Neural crest cell (in vitro differentiated cells): ENCODE results near the gene TRPM4. TPM values are rescaled to one million over a fixed set of nuclear protein-coding genes. Genes with fewer than 3 reads are reported as not detected.

Experiments
- DNase-seq: peaks from one replicate; pipeline ENCODE4 v3.0.0; 2021; ENCODE audit warnings: low read depth, mixed read lengths, low spot score
- H3K27ac Mint-ChIP-seq: one replicate; pipeline ENCODE4 v1.8.0; 2021; ENCODE audit warnings: mild to moderate bottlenecking, mixed read lengths; ENCODE audit not compliant: unreplicated experiment
- H3K27me3 Mint-ChIP-seq: 2 replicates; pipeline ENCODE4 v1.8.0; 2021; ENCODE audit warnings: low read depth, mild to moderate bottlenecking, mixed read lengths
- H3K36me3 Mint-ChIP-seq: 2 replicates; pipeline ENCODE4 v1.8.0; 2021; ENCODE audit warnings: low read depth, mild to moderate bottlenecking, mixed read lengths
- H3K4me1 Mint-ChIP-seq: 2 replicates; pipeline ENCODE4 v1.8.0; 2021; ENCODE audit warnings: mixed read lengths
- H3K4me3 Mint-ChIP-seq: one replicate; pipeline ENCODE4 v1.8.0; 2021; ENCODE audit warnings: mild to moderate bottlenecking, mixed read lengths
- H3K9me3 Mint-ChIP-seq: 2 replicates; pipeline ENCODE4 v1.8.0; 2021; ENCODE audit warnings: mixed read lengths
- CTCF ChIP-seq: fragments of 200-600 bp; sonication (generic); conservative IDR thresholded peaks from 2 replicates; pipeline ENCODE4 v1.5.0; 2021; ENCODE audit warnings: antibody characterized with exemption, mild to moderate bottlenecking
- total RNA-seq: library from RNA; stranded (reverse); gene quantifications from 2 replicates; pipeline ENCODE4 v1.2.1, GENCODE V29; 2021

Gene TRPM4
- total RNA-seq, 1 donor from 2014 or later: 8.1 TPM

DNA sequence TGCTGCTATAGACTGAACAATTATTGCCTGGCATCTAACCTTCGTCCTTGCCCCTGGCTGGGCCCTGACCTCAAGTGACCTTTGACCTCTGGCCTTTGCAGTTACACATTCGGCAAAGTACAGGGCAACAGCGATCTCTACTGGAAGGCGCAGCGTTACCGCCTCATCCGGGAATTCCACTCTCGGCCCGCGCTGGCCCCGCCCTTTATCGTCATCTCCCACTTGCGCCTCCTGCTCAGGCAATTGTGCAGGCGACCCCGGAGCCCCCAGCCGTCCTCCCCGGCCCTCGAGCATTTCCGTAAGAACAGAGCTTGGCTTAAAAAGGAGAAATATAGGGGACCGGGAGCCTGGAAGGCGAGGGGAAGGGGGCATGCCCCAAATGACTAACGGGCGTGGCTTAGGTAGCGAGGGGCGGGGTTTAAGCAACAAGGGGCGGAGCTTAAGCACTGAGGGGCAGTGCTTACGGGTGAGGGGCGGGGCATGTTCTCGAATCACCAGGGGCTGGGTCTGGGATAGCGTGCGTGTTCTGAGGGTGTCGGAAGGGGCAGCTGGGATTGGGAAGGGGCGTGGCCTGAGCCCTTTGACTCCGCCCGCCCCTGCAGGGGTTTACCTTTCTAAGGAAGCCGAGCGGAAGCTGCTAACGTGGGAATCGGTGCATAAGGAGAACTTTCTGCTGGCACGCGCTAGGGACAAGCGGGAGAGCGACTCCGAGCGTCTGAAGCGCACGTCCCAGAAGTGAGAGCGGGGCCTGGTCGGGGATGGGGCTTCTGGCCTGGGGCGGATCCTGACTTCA lies 52.7 kb downstream of the TRPM4 start:
- Mint-ChIP-seq H3K36me3 (no peaks in the 10 kb centered on the region), H3K9me3 (no peaks in the 10 kb centered on the region), H3K27me3 (no peaks in the 10 kb centered on the region), H3K27ac (no peak overlapping the region), H3K4me1 (peaks cover 9% of the 10 kb centered on the region), H3K4me3 (no peak overlapping the region)
- TF ChIP-seq CTCF: no peak
- DNase-seq: no peak

DNA sequence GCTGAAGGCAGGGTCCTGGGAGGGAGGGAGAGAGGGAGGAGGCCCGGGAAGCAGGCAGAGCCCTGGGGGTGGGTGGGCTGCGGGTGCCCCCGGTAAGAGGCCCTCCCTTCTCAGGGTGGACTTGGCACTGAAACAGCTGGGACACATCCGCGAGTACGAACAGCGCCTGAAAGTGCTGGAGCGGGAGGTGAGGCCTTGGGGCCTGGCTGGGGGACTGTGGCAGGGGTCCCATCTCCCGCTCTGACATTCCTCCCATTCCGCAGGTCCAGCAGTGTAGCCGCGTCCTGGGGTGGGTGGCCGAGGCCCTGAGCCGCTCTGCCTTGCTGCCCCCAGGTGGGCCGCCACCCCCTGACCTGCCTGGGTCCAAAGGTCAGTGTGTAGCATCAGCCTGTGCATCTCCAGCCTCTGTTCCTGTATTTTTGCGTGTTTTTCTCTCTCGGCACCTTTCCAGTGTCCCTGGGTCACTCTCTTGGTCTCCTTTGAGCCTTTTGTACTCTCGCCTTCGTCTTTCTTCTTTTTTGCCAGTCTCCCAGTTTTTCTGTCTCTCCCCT lies 53.4 kb downstream of the TRPM4 start:
- Mint-ChIP-seq H3K4me3 (no peak overlapping the region), H3K27me3 (no peaks in the 10 kb centered on the region), H3K27ac (no peak overlapping the region), H3K36me3 (no peaks in the 10 kb centered on the region), H3K4me1 (peaks cover 9% of the 10 kb centered on the region), H3K9me3 (no peaks in the 10 kb centered on the region)
- no peak for TF ChIP-seq CTCF
- no peak for DNase-seq

DNA sequence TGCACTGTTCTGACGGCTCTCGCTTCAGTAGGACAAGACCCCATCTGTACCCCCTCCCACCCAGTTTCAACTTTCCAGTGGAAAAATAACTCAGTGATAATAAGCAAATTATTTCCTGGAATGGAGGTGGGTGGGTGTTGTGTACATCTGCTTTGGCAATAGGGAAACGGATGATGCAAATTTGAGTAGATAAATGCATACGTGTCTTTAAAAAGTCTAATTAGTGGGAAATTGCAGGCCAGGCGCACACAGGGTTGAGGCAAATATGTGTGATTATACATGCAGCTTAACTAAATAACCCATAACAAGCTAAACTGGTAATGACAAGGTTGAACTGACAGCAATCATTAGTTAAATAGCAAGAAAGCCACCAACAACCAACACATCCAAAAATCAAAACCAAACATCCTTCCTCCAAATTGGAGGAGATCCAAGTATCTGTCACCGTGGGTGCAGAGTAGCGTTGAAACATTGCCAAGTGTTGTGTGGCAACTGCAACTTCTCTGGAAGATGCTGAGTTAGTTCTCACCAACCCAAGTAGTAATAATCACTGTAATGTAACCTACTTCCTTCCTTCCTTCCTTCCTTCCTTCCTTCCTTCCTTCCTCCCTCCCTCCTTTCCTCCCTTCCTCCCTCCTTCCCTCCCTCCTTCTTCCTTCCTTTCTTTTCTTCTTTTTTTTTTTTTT lies 54.6 kb downstream of the TRPM4 start:
- H3K36me3 Mint-ChIP-seq: no peaks in the 10 kb centered on the region
- no peak for TF ChIP-seq CTCF
- H3K27me3 Mint-ChIP-seq: no peaks in the 10 kb centered on the region
- H3K9me3 Mint-ChIP-seq: no peaks in the 10 kb centered on the region
- H3K4me3 Mint-ChIP-seq: no peak overlapping the region
- H3K27ac Mint-ChIP-seq: no peak overlapping the region
- DNase-seq: no peak
- H3K4me1 Mint-ChIP-seq: peaks cover 9% of the 10 kb centered on the region

DNA sequence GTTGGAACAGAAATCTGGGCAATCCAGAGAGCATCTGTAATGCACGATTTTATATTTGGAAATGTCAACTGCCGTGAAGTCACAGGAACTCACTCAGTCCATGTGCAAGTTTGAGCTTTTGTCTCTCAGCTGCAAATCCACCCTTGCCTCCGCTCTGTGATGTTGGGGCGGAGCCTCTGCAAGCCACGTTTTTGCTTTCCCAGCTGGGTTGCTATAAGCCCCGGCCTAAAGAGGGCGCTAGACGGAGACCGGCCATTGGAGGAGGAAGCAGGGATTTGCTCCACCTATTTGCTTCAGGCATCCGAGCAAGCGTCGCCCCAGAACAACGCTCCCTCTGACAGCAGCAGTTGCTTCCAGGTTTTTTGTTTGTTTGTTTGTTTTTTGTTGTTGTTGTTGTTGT lies 56.2 kb downstream of the TRPM4 start:
- H3K27ac Mint-ChIP-seq: no peak overlapping the region
- no peaks in the 10 kb centered on the region for H3K9me3 Mint-ChIP-seq
- DNase-seq: no peak
- H3K4me3 Mint-ChIP-seq: no peak overlapping the region
- peak; percentile 27 for TF ChIP-seq CTCF
- H3K27me3 Mint-ChIP-seq: peaks cover 4% of the 10 kb centered on the region
- H3K4me1 Mint-ChIP-seq: no peaks in the 10 kb centered on the region
- H3K36me3 Mint-ChIP-seq: no peaks in the 10 kb centered on the region

- no peaks in the 10 kb centered on the region for H3K36me3 Mint-ChIP-seq
- H3K27me3 Mint-ChIP-seq: peaks cover 10% of the 10 kb centered on the region
- TF ChIP-seq CTCF: no peak
- H3K9me3 Mint-ChIP-seq: no peaks in the 10 kb centered on the region
- no peak for DNase-seq
- no peaks in the 10 kb centered on the region for H3K4me1 Mint-ChIP-seq
- H3K4me3 Mint-ChIP-seq: no peak overlapping the region
- H3K27ac Mint-ChIP-seq: no peak overlapping the region
Measured at GRCh38 chr19:49214701-49215100, 57.1 kb downstream of the TRPM4 start.
